GM10266 (cell line): ENCODE measurements around the gene NRF1.

Experiments
- DNase-seq: peaks from one replicate; pipeline ENCODE4 v3.0.0; 2012; ENCODE audit errors: extremely low spot score
- CTCF ChIP-seq: IDR thresholded peaks from 2 replicates; pipeline ENCODE4 v1.5.1; 2012; ENCODE audit warnings: mild to moderate bottlenecking, low read depth; ENCODE audit not compliant: control insufficient read depth, insufficient read depth; ENCODE audit errors: missing control alignments

Gene NRF1

GRCh38 chr7:129773328-129773731 lies 161.8 kb downstream of the NRF1 start:
- no peak for TF ChIP-seq CTCF
- no peak for DNase-seq

GRCh38 chr7:129773871-129774270 lies 162.4 kb downstream of the NRF1 start:
- TF ChIP-seq CTCF: no peak
- DNase-seq: no peak

DNA sequence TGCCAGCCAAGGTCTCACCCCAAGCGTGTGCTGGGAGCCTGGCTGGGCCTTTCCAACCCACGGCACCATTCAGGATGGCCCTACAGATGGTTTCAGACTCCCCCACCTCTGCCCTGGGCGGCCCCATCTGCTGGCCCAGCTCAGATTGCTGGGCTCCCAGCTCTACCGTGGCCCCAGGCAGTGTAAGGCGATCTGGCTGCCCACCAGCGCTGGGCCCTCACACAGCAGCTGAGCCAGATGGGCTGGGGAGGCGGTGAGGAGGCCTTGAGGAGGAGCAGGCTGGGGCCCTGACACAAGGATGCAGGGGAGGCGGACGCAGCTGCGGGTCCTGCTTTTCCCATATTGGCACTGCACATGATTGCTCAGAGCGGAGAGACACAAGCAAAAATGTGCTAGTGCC lies 162.8 kb downstream of the NRF1 start:
- TF ChIP-seq CTCF: no peak
- no peak for DNase-seq

GRCh38 chr7:129774871-129775694 lies 163.6 kb downstream of the NRF1 start:
- DNase-seq: no peak
- TF ChIP-seq CTCF: no peak

DNA sequence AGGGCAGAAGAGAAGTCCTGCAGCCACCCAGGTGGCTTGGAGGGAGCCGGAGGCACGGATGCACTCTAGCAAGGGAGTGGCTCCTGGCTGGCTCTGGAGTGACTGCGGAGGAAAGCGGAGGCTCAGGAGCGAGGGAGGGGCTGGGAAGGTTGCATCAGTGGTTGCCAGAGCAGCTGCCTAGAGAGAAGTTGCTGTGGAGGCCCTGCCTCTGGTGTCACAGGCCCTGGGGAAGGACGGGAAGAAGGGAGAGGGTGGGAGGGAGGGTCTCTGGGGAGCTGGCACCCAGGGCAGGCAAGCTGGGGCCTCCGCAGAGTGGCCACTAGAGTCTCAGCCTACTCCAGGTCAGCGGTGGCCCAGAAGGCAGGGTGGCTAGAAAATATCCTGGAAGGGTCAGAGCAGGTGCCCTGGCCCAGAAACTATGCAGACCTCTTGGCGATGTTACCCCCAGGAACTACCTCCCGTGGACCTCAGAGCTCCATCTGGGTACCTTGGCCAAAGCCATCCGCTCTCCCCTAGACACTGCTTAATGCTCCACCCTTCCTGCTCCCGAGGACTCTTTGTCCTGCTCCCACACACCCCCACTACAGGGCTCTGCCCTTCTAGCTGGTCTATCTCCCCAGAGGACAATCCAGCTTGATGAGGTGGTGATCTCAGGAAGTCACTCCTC lies 164.3 kb downstream of the NRF1 start:
- DNase-seq: no peak
- no peak for TF ChIP-seq CTCF

DNA sequence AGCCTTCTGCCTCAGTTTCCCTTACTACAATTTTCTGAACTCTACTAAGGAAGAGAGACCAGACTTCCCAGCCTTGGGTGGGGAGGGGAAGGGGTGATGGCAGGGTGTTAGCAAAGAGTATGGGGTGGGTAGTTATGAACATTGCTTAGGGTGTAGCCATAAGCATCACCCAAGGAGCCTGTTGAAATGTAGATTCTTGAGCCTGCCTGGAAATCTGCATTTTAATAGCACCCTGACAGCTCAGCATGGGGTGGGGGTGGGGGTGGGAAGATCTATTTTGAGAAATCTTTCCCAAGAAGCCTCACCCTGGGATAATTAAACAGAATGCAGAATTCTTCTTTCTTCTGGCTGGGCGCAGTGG lies 164.8 kb downstream of the NRF1 start:
- no peak for TF ChIP-seq CTCF
- no peak for DNase-seq

DNA sequence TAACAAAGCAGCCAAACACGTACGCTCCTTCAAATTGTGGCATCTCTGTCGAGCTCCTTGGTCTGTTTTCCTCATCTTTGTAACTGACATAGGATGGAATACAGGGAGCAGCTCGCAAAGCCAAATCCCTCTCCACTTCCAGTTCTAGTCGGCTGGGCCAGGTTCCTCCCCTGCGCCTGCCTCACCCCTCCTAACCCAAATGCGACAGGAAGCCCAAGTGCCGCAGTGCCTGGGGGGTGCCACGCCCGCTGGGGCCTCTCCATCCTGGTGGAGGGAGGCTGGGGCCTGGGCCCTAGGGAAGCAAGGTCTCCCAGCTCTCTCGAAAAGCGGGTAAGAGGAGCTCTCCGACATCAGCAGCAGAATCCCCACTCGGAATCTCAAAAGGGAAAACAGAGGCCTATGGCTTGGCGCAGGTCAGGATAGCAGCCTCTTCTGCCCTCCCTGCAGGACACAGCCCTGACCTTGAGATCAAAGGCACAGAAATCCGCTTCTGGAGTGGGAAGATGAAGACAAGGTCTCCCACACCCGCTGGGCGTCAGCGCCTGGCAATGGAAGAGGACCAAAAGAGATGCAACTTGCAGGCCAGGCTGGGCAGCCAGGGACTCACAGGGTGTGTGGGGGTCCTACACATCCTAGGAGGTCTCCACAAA lies 165.8 kb downstream of the NRF1 start:
- TF ChIP-seq CTCF: no peak
- no peak for DNase-seq
